Measurements from ENCODE around the gene AIFM3.

Gene AIFM3

DNA sequence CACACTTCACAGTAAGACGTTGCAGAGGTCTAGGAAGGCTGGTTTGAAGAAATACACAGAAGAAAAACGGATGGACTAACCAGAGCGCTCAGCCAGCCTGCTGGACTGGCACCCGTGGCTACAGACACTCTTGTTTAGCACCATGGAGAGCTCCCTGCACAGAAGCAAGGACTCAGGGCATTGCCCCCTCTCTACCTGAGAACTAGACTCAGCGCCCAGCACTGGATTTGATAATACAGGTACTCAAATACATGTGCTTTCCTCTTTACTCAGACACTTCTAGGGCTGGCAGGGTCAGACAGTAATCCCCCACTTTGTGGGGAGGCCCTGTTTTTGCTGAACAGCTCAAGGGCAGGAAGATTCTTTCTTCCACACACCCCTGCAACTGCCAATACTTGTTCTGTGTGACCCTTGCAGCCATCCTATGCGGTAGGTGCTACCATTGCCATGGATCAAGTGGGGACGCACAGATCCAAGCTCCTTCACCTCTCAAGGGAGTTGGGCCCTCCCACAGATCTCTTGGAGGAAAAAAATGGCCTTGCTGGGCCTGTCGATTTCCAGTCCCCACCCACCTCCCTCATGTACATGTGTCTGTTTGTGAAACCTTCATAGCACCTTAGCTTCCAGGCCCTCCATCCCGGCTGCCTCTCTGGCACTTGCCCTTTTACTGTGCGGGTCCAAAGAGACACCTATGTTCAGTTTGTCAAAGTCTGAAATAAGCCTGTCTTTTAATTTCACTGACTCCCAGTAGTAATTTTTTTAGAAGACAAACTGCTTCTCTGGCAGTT lies 42.8 kb downstream of the AIFM3 start:
- Histone ChIP-seq H3K4me3 (ENCODE audit: low read length) (no peak overlapping the region), H3K9me3 (ENCODE audit: control insufficient read depth, low read length) (no peaks in the 10 kb centered on the region), H3K36me3 (ENCODE audit: control insufficient read depth, insufficient read depth, low read length, severe bottlenecking) (no peaks in the 10 kb centered on the region), H3K4me1 (ENCODE audit: control insufficient read depth, insufficient read depth, low read length) (peaks cover 11% of the 10 kb centered on the region), H3K9ac (ENCODE audit: low read length) (no peak overlapping the region), H3K27me3 (replicated peaks; ENCODE audit: control insufficient read depth, insufficient read depth, low read length) (no peaks in the 10 kb centered on the region)
- peak; percentile 66 for DNase-seq (ENCODE audit: low read depth)

DNA sequence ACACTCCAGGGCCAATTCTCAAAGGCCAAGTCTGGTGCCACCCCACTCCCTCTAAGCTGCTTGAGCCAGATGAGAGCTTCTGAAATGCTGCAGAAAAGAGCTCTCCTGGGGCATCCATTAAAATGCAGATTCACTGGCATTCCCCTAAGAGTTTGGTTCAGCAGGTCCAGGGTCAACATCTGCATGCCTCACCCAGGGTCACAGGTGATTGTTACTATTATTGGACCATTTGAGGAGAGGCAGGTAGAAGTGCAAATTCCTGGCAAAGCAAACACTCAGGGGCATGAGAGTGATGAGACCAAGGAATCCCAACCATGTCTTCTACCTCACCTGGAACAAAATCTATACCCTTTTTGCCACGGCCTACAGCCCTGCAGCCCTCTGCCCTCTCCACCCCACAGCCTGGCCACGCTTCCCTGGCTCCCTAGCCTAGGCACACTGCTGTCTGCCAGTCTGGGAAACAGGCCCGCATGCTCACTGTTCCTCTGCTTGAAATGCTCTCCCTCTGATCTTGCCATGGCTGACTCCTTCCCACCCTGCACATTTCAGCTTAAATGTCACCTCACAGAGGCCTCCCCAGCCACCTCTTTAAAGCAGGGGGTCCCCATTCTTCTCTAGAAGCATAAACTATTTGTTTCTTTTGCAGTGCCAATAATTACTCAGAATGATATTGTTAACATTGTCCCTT lies 43.5 kb downstream of the AIFM3 start:
- no peak for DNase-seq (ENCODE audit: low read depth)
- H3K9me3 ChIP-seq (ENCODE audit: control insufficient read depth, low read length) = no peaks in the 10 kb centered on the region
- no peaks in the 10 kb centered on the region for H3K27me3 ChIP-seq (replicated peaks; ENCODE audit: control insufficient read depth, insufficient read depth, low read length)
- no peaks in the 10 kb centered on the region for H3K36me3 ChIP-seq (ENCODE audit: control insufficient read depth, insufficient read depth, low read length, severe bottlenecking)
- no peak overlapping the region for H3K4me3 ChIP-seq (ENCODE audit: low read length)
- H3K4me1 ChIP-seq (ENCODE audit: control insufficient read depth, insufficient read depth, low read length) = peaks cover 16% of the 10 kb centered on the region
- H3K9ac ChIP-seq (ENCODE audit: low read length) = no peak overlapping the region

DNA sequence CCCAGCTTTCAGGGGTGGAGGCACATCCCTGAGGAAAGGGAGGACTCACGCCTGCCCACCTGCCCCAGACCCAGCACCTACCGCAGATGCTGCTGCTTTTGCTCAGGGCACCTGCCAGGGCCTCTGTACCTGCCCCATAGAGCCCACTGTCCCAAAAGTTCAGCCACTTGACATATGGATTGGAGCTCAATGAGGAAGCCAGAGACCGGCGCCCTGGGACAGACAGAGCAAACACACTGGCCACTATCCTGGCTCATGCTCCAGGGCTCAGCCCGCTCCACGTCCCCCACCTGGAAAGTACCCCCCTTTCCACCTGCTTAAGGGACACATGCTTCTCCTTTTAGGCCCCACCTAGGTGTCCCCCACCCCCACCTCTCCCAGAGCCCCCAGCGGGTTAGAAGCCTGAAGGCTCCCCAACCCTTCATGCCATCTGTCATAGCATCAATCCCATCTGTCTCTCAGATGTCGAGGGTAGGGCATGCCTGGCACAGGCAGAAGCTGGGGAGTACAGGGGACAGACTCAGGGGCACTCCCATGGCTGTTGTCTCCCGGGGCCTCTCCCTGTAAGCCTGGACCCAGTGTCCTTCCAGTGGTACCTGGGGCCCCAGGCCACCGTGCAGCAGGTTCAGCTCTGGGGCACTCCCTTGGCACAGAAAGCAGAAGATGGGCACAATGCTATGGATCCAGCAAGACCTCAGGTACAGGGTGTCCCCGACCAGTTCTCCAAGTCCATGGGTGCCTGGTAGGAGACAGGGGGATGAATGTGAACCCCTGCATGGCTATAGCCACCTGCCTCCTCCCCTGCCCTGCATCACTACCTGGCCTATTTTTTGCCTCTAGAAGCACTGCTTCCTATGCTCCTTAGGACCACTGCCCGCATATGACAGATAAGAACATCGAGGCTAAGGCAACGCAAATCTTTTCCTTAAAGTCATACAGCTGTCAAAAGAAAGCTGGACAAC lies 45.7 kb downstream of the AIFM3 start:
- H3K9ac ChIP-seq (ENCODE audit: low read length) = no peak overlapping the region
- DNase-seq (ENCODE audit: low read depth) = no peak
- no peaks in the 10 kb centered on the region for H3K9me3 ChIP-seq (ENCODE audit: control insufficient read depth, low read length)
- peaks cover 16% of the 10 kb centered on the region for H3K4me1 ChIP-seq (ENCODE audit: control insufficient read depth, insufficient read depth, low read length)
- H3K4me3 ChIP-seq (ENCODE audit: low read length) = no peak overlapping the region
- H3K36me3 ChIP-seq (ENCODE audit: control insufficient read depth, insufficient read depth, low read length, severe bottlenecking) = no peaks in the 10 kb centered on the region
- no peaks in the 10 kb centered on the region for H3K27me3 ChIP-seq (replicated peaks; ENCODE audit: control insufficient read depth, insufficient read depth, low read length)

DNA sequence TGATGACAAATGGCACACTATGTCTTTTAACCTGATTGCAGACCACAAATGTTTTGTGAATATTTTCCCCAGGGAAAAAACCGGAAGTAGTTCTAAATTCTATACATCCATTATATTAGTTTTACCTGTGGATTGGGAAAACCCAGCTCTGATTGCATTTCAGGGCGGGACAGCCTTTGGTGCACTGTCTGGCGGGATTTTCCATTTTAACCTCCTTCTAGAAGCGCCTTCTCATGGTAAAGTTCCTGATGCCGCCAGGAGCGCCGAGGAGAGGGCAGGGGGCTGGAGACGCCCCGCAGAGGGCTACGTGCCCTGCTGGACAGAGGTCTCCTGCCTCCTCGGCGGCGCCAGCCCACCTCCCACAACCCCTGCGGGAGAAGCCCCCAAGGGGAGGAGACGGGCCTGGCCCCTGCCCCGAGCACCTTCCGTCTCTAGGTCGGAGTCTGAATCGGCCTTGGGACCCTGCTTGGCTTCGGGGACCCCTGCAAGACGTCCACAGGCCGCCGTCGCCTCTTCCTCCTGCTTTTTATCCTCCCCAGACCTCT lies 46.7 kb downstream of the AIFM3 start:
- Histone ChIP-seq H3K36me3 (ENCODE audit: control insufficient read depth, insufficient read depth, low read length, severe bottlenecking) (no peaks in the 10 kb centered on the region), H3K27me3 (replicated peaks; ENCODE audit: control insufficient read depth, insufficient read depth, low read length) (no peaks in the 10 kb centered on the region), H3K4me3 (ENCODE audit: low read length) (peak overlapping the region; percentile 76), H3K9ac (ENCODE audit: low read length) (peak overlapping the region; percentile 67), H3K9me3 (ENCODE audit: control insufficient read depth, low read length) (no peaks in the 10 kb centered on the region), H3K4me1 (ENCODE audit: control insufficient read depth, insufficient read depth, low read length) (peaks cover 16% of the 10 kb centered on the region)
- peak; percentile 30 for DNase-seq (ENCODE audit: low read depth)

DNA sequence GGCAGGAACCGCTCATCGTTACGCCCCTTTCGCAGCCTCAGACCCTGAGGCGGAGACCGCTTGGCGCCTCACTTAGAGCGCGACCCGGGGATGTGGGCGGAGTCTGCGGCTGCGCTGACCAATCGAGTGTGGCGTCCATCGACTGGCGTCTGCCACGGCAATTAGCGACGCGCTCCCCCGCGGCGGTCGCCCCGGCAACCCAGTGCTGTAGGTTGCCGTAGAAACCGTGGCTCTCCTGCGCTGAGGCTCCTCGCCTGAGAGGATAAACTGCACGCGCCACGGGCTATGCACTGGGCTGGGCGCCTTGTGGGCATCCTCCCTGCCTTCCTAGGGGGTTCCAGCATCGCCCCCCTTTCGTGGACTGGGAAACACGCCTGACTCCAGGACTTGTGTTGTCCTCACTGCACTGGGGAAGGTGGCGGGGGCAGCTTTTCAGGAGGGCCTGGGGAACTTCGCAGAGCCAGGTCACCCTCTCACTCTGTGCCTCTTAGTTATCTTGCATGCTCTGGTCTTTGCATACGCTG lies 47.2 kb downstream of the AIFM3 start:
- Histone ChIP-seq H3K4me1 (ENCODE audit: control insufficient read depth, insufficient read depth, low read length) (peaks cover 16% of the 10 kb centered on the region), H3K27me3 (replicated peaks; ENCODE audit: control insufficient read depth, insufficient read depth, low read length) (no peaks in the 10 kb centered on the region), H3K9ac (ENCODE audit: low read length) (peak overlapping the region; percentile 67), H3K36me3 (ENCODE audit: control insufficient read depth, insufficient read depth, low read length, severe bottlenecking) (no peaks in the 10 kb centered on the region), H3K4me3 (ENCODE audit: low read length) (peak overlapping the region; percentile 76), H3K9me3 (ENCODE audit: control insufficient read depth, low read length) (no peaks in the 10 kb centered on the region)
- peak; percentile 95 for DNase-seq (ENCODE audit: low read depth)

DNA sequence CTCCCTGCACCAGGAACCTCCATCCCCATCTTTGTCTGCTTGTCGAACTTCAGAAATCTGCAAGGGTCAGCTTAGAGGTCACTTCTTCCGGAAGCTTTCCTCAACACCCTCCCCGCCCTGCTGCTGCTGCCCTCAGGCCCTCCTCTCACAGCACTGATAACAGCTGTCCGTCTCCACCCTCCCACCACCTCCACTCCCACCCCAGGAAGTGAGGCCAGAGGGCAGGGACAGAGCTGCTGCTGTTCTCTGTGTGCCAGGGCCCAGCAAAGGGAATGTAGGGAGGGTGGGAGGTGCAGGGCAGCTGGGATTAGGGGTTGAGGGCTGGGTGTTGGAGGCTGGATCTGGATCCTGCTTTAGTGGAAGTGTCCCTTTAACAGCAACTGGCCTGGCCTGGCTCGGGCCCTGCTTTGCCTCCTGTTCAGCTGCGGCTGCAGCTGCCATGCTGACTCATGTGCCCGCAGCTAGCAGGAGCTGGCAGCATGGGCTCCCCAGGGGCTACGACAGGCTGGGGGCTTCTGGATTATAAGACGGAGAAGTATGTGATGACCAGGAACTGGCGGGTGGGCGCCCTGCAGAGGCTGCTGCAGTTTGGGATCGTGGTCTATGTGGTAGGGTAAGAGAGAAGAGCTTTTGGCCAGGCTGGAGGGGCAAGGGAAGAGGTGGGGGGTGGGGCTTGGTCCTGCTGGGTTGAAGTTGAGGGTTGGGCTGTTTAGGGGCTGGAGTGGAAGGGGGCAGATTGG lies 47.8 kb downstream of the AIFM3 start, which contains the start of gene P2RX6:
TSS of gene P2RX6 (plus strand) at position 440 of the 740 bp plus-strand sequence. CDS start at position 450, 10 bp downstream.
- peak within 1 kb of the TSS; percentile 76 for H3K4me3 ChIP-seq (ENCODE audit: low read length)
- no peaks in the 10 kb centered on the region for H3K36me3 ChIP-seq (ENCODE audit: control insufficient read depth, insufficient read depth, low read length, severe bottlenecking)
- no peaks in the 10 kb centered on the region for H3K27me3 ChIP-seq (replicated peaks; ENCODE audit: control insufficient read depth, insufficient read depth, low read length)
- H3K9me3 ChIP-seq (ENCODE audit: control insufficient read depth, low read length) = no peaks in the 10 kb centered on the region
- H3K4me1 ChIP-seq (ENCODE audit: control insufficient read depth, insufficient read depth, low read length) = peaks cover 16% of the 10 kb centered on the region
- peak within 1 kb of the TSS; percentile 67 for H3K9ac ChIP-seq (ENCODE audit: low read length)
- peak; percentile 53 for DNase-seq (ENCODE audit: low read depth)

DNA sequence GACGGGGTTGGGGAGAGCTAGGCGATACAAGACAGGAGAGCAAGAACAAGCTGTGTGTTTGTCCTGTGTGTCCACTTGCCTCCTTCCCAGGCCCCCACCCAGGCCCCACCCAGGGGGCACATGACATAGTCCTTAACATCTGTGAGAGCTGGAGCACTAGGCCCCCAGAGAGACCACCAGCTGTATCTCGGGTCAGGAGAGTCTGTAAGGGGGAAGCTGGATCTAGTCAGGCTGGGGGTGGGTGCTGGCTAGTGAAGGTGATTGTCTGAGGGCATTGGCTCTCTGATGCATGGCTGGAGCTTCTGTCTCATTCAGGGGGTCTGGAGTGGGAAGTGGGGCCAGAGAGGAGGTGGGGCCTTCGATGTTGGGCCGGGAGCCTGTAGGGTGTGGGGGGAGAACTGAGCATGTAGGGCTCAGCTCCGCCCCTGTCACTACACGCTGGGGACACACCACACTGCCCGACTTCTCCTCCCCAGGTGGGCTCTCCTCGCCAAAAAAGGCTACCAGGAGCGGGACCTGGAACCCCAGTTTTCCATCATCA lies 48.5 kb downstream of the AIFM3 start:
- Histone ChIP-seq H3K36me3 (ENCODE audit: control insufficient read depth, insufficient read depth, low read length, severe bottlenecking) (no peaks in the 10 kb centered on the region), H3K27me3 (replicated peaks; ENCODE audit: control insufficient read depth, insufficient read depth, low read length) (no peaks in the 10 kb centered on the region), H3K4me1 (ENCODE audit: control insufficient read depth, insufficient read depth, low read length) (peaks cover 16% of the 10 kb centered on the region), H3K4me3 (ENCODE audit: low read length) (peak overlapping the region; percentile 76), H3K9ac (ENCODE audit: low read length) (peak overlapping the region; percentile 58), H3K9me3 (ENCODE audit: control insufficient read depth, low read length) (no peaks in the 10 kb centered on the region)
- DNase-seq (ENCODE audit: low read depth) = no peak

DNA sequence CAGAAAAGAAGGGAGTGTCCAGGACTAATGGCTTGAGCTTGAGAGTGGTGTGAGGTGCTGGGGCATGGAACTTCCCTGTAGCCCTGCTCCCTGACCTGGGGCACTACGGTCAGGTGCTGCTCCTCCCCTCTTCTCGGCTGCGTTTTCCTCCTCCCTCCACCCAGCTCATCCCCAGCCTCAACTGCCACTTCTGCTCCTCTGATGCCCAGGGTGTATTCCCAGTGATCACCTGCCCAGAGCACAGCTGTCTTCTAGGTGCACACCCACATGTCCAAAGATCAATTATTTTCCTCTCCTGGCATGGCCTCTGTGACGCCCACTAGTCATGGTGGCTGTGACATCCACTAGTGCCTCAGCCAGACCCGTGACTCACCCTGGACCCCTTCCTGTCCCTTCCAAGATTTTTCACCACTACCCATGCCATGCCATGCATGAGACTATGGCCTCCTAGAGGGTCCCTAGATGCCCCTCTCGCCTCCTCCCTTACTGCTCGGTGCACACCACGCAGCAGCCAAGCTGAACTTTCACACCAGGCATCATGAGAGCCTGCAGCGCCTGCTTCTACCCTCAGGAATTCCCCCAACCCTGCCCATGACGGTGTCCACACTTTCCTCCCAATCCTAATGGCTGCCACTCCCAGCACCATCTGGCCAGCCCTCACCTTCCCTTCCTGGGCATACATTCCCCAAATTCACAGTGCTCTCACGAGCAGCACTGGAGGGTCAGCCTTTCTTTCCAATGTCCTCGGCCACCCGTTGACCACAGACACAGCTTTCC lies 49.8 kb downstream of the AIFM3 start:
- H3K36me3 ChIP-seq (ENCODE audit: control insufficient read depth, insufficient read depth, low read length, severe bottlenecking) = no peaks in the 10 kb centered on the region
- no peaks in the 10 kb centered on the region for H3K9me3 ChIP-seq (ENCODE audit: control insufficient read depth, low read length)
- H3K27me3 ChIP-seq (replicated peaks; ENCODE audit: control insufficient read depth, insufficient read depth, low read length) = peaks cover 4% of the 10 kb centered on the region
- H3K4me3 ChIP-seq (ENCODE audit: low read length) = no peak overlapping the region
- H3K9ac ChIP-seq (ENCODE audit: low read length) = no peak overlapping the region
- DNase-seq (ENCODE audit: low read depth) = no peak
- H3K4me1 ChIP-seq (ENCODE audit: control insufficient read depth, insufficient read depth, low read length) = peaks cover 16% of the 10 kb centered on the region

DNA sequence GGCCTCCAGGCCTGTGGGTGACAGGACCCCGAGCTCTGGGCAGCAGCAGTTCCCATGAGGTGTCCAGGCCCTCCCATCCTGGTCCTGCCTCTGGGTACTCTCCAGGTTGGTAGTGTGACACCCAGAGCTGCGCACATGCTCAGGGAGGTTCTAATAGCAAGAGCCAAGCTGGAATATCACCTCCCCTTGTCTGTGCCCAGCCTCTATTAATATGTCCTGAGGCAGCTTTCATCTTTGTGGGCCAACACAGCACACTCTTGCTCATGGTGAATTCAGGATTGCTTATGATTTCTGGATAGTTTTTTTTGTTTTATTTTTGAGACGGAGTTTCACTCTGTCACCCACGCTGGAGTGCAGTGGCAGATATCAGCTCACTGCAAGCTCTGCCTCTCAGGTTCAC lies 51.3 kb downstream of the AIFM3 start:
- H3K4me1 ChIP-seq (ENCODE audit: control insufficient read depth, insufficient read depth, low read length) = peaks cover 16% of the 10 kb centered on the region
- DNase-seq (ENCODE audit: low read depth) = no peak
- no peaks in the 10 kb centered on the region for H3K9me3 ChIP-seq (ENCODE audit: control insufficient read depth, low read length)
- H3K9ac ChIP-seq (ENCODE audit: low read length) = no peak overlapping the region
- H3K4me3 ChIP-seq (ENCODE audit: low read length) = no peak overlapping the region
- peaks cover 10% of the 10 kb centered on the region for H3K27me3 ChIP-seq (replicated peaks; ENCODE audit: control insufficient read depth, insufficient read depth, low read length)
- no peaks in the 10 kb centered on the region for H3K36me3 ChIP-seq (ENCODE audit: control insufficient read depth, insufficient read depth, low read length, severe bottlenecking)
